ENCODE results near the gene P3R3URF.

GRCh38 chr1:46168477-46168876 is 7.8 kb downstream of the P3R3URF start:
- TF ChIP-seq, protein P1, sequence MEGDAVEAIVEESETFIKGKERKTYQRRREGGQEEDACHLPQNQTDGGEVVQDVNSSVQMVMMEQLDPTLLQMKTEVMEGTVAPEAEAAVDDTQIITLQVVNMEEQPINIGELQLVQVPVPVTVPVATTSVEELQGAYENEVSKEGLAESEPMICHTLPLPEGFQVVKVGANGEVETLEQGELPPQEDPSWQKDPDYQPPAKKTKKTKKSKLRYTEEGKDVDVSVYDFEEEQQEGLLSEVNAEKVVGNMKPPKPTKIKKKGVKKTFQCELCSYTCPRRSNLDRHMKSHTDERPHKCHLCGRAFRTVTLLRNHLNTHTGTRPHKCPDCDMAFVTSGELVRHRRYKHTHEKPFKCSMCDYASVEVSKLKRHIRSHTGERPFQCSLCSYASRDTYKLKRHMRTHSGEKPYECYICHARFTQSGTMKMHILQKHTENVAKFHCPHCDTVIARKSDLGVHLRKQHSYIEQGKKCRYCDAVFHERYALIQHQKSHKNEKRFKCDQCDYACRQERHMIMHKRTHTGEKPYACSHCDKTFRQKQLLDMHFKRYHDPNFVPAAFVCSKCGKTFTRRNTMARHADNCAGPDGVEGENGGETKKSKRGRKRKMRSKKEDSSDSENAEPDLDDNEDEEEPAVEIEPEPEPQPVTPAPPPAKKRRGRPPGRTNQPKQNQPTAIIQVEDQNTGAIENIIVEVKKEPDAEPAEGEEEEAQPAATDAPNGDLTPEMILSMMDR (IDR thresholded peaks at IDR 0.05): no peak
- TF ChIP-seq EP300 (IDR thresholded peaks at IDR 0.05) (no peak), POLR2A (IDR thresholded peaks at IDR 0.05) (no peak)

Data from ovary (tissue), 3 donors.